ENCODE data around the gene ADRA2C. TPM values are rescaled to one million over a fixed set of nuclear protein-coding genes. Genes with fewer than 3 reads are reported as not detected.

The ADRA2C gene
- total RNA-seq, 4 donors from 2014 or later: 0.61 to 4.6 (median 3.6) TPM

- H3K4me3 ChIP-seq: no peak overlapping the region
- H3K27ac ChIP-seq: no peak overlapping the region
- H3K4me1 ChIP-seq: peaks cover 0 to 24% (median 6%) of the 10 kb centered on the region in 3 donors
- no peaks in the 10 kb centered on the region for H3K36me3 ChIP-seq
- no peak for DNase-seq
- H3K9me3 ChIP-seq: no peaks in the 10 kb centered on the region
- H3K27me3 ChIP-seq: peaks cover 0 to 91% (median 2%) of the 10 kb centered on the region in 4 donors
- intact Hi-C loops (cut with DNase I): no loop called here
- WGBS, 2 donors: 33 to 48% methylated on average over 7 of the region's 14 CpGs
- TF ChIP-seq, protein P1, sequence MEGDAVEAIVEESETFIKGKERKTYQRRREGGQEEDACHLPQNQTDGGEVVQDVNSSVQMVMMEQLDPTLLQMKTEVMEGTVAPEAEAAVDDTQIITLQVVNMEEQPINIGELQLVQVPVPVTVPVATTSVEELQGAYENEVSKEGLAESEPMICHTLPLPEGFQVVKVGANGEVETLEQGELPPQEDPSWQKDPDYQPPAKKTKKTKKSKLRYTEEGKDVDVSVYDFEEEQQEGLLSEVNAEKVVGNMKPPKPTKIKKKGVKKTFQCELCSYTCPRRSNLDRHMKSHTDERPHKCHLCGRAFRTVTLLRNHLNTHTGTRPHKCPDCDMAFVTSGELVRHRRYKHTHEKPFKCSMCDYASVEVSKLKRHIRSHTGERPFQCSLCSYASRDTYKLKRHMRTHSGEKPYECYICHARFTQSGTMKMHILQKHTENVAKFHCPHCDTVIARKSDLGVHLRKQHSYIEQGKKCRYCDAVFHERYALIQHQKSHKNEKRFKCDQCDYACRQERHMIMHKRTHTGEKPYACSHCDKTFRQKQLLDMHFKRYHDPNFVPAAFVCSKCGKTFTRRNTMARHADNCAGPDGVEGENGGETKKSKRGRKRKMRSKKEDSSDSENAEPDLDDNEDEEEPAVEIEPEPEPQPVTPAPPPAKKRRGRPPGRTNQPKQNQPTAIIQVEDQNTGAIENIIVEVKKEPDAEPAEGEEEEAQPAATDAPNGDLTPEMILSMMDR (IDR thresholded peaks at IDR 0.05): no peak
- TF ChIP-seq POLR2A (IDR thresholded peaks at IDR 0.05): no peak
Observed at GRCh38 chr4:3768842-3769641, 2.9 kb downstream of the ADRA2C start.

DNA sequence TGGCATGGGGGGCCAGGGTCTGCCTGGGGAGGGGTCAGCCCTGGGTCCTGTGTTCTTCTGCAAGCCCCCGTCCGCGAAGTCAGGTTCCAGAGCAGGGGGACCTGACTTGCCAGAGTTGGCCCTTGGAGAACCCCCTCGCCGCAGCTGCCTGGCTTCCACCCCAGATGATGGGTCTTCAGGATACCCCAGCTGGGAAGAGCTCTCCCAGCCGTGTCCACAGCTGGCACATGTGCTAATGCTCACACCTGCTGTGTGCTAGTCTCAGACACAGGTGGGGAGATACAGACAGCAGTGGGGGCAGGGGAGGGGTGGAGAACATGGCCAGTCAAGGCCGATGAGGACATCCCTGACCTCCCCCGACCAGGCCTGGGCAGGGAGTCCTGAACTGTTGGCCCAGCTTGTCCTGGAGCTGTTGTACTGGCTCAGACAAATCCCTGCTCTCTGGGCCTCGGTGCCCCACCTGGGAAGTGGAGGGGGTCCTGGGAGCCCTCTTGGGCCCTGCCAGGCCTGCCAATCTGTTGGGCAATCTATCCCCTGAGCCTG, 3.5 kb downstream of the ADRA2C start:
- no peak overlapping the region for H3K4me3 ChIP-seq
- H3K27ac ChIP-seq: no peak overlapping the region
- intact Hi-C loops (cut with DNase I): no loop called here
- H3K36me3 ChIP-seq: no peaks in the 10 kb centered on the region
- no peak for TF ChIP-seq POLR2A (IDR thresholded peaks at IDR 0.05)
- TF ChIP-seq, protein P1 (IDR thresholded peaks at IDR 0.05): no peak
- H3K27me3 ChIP-seq: peaks cover 0 to 89% (median 2%) of the 10 kb centered on the region in 4 donors
- peaks cover 0 to 23% (median 6%) of the 10 kb centered on the region in 3 donors for H3K4me1 ChIP-seq
- H3K9me3 ChIP-seq: no peaks in the 10 kb centered on the region
- no peak for DNase-seq
- 28% methylated on average over 2 of the region's 9 CpGs; no CpG with 5 or more reads in 1 of the 2 donors for whole genome bisulfite sequencing, 2 donors

DNA sequence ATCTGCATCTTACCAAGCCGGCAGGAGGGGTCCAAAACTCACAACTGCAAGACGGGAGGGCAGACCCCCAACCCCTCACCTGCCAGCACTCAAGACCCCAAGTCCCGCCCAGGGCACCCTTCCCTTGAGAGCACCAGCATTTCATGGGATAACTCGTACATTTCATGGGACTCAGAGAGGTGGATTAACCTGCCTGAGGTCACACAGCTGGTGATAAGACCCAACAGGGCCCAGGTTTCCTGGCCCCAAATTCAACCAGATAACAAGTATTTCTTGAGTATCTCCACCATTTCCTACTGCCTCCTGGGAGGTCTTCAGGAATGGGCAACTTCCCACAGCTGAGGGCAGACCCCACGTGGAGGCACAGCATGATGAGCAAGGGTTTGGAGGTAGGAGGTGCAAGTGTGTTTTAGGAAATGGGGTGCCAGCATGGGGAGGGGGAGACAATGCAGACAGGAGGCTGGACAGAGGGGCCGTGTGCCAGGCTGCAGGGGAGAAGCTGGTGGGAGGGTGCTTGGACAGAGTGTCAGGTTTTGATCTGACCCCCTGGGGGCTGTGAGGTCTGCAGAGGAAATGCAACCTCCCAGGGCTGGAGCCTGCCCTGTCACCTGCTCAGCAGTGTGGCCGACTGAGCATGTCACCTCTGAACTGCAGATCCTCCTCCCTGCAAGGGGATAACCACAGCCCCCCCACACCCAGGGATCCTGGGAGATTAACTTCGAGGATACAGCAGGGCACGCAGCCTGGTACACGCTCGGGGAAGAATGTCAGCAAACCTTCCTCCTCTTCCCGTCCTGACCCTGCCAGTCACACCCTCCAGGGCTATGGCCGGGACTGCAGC, 4.4 kb downstream of the ADRA2C start:
- 26 to 29% methylated on average over 6 to 9 of the region's 13 CpGs for WGBS, 2 donors
- Histone ChIP-seq H3K27ac (no peak overlapping the region), H3K4me1 (peaks cover 0 to 15% (median 6%) of the 10 kb centered on the region in 3 donors), H3K36me3 (no peaks in the 10 kb centered on the region), H3K9me3 (no peaks in the 10 kb centered on the region), H3K27me3 (peaks cover 0 to 86% (median 2%) of the 10 kb centered on the region in 4 donors), H3K4me3 (no peak overlapping the region)
- DNase-seq: no peak
- intact Hi-C loops (cut with DNase I): no loop called here
- TF ChIP-seq, protein P1 (IDR thresholded peaks at IDR 0.05): no peak
- TF ChIP-seq POLR2A (IDR thresholded peaks at IDR 0.05): no peak

DNA sequence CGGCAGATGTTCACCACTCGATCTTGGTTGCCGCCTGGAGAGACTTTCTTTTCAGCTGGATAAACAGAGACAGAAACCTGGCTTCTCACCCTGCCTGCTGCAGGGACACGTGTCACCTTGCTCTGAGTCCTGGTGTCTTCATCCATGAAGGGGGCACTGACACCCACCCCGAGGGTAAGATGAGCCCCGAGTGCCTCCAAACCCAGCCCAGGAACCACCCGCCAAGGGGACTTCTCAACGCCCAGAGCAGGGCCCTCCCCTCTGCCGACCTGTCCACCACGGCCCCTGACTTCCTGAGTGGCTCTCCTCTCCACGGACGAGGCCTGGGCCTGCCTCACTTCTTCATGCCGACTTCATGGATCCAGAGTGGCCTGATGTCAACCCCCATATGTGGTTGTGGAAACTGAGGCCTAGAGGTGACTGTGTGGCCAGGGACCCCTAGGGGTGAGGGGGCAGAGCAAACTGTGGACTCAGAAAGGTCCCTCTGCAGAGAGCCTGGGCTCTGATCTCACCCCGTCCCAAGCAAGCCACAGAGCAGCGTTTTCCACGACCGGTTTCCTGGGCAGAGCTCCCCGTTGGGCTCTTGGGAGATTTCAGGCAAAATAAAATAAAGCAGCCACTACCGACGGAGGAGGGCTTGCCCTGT, 5.1 kb downstream of the ADRA2C start:
- Histone ChIP-seq H3K4me3 (no peak overlapping the region), H3K27ac (no peak overlapping the region), H3K36me3 (no peaks in the 10 kb centered on the region), H3K27me3 (peaks cover 0 to 92% (median 2%) of the 10 kb centered on the region in 4 donors), H3K4me1 (peaks cover 0 to 15% (median 6%) of the 10 kb centered on the region in 3 donors), H3K9me3 (no peaks in the 10 kb centered on the region)
- TF ChIP-seq, protein P1 (IDR thresholded peaks at IDR 0.05): no peak
- no peak for TF ChIP-seq POLR2A (IDR thresholded peaks at IDR 0.05)
- WGBS, 2 donors: 30 to 53% methylated on average over 7 to 11 of the region's 20 CpGs
- intact Hi-C loops (cut with DNase I): no loop called here
- DNase-seq: no peak
